T-helper 1 cell (primary cell): ENCODE results near the gene PACSIN3.
"Not testable (repeated sequence)": the region's sequence is repeated elsewhere in the genome, so short reads cannot be mapped to it uniquely, and the experiment has no call there.

ENCODE experiments used
- DNase-seq, 5 donors: peaks; one replicate each; pipeline ENCODE4 v3.0.0-alpha.2; 2012 to 2020
- total RNA-seq, 4 donors: gene quantifications; one replicate each; lab custom pipeline; 2026; lab: John Stamatoyannopoulos, UW

Gene PACSIN3
- 0.08 to 1.1 (median 0.27) reads per million in 4 donors for total RNA-seq

- DNase-seq: peak in 2 of 5 donors; percentile 29 to 37
Observed at GRCh38 chr11:47186076-47186699, at the start of gene PACSIN3. PACSIN3 (minus strand) TSS chr11:47186434; CDS start chr11:47182727, 3,707 bp downstream.

GRCh38 chr11:47235163-47235562 is 48.9 kb upstream of the PACSIN3 start:
- DNase-seq: no peak

- peak in 4 of 5 donors; percentile 63 to 82 (median 74) for DNase-seq
Observed at GRCh38 chr11:47234669-47235100, 48.5 kb upstream of the PACSIN3 start.

- peak in 1 of 5 donors; percentile 11 for DNase-seq
Observed at GRCh38 chr11:47233989-47234668, 47.9 kb upstream of the PACSIN3 start.

- DNase-seq: no peak
Observed at GRCh38 chr11:47233051-47233450, 46.8 kb upstream of the PACSIN3 start.

GRCh38 chr11:47229161-47229560 is 42.9 kb upstream of the PACSIN3 start:
- no peak for DNase-seq

GRCh38 chr11:47225552-47226400 is 39.5 kb upstream of the PACSIN3 start:
- DNase-seq: peak in 1 of 5 donors; percentile 56

GRCh38 chr11:47222696-47223095 is 36.5 kb upstream of the PACSIN3 start:
- DNase-seq: no peak

- DNase-seq: no peak
Observed at GRCh38 chr11:47220401-47220821, 34.2 kb upstream of the PACSIN3 start.

GRCh38 chr11:47216121-47216798 is 30.0 kb upstream of the PACSIN3 start:
- peak in 2 of 5 donors; percentile 24 to 73 for DNase-seq

- no peak for DNase-seq
Observed at GRCh38 chr11:47215366-47215910, 29.2 kb upstream of the PACSIN3 start.

GRCh38 chr11:47213950-47214565 is 27.8 kb upstream of the PACSIN3 start:
- peak; percentile 64 to 92 (median 76) for DNase-seq

GRCh38 chr11:47212938-47213337 is 26.7 kb upstream of the PACSIN3 start:
- no peak for DNase-seq

- DNase-seq: no peak
Observed at GRCh38 chr11:47208628-47209027, 22.4 kb upstream of the PACSIN3 start.

GRCh38 chr11:47208008-47208552 is 21.8 kb upstream of the PACSIN3 start:
- DNase-seq: not testable (repeated sequence)

- DNase-seq: no peak
Observed at GRCh38 chr11:47207459-47207858, 21.2 kb upstream of the PACSIN3 start.

GRCh38 chr11:47206577-47206976 is 20.3 kb upstream of the PACSIN3 start:
- not testable (repeated sequence) for DNase-seq

GRCh38 chr11:47204637-47204989 is 18.4 kb upstream of the PACSIN3 start:
- DNase-seq: no peak

- no peak for DNase-seq
Observed at GRCh38 chr11:47202576-47202975, 16.3 kb upstream of the PACSIN3 start.

- DNase-seq: no peak
Observed at GRCh38 chr11:47201015-47201414, 14.8 kb upstream of the PACSIN3 start.

- DNase-seq: not testable (repeated sequence)
Observed at GRCh38 chr11:47198161-47198560, 11.9 kb upstream of the PACSIN3 start.

GRCh38 chr11:47192111-47192510 is 5.9 kb upstream of the PACSIN3 start:
- no peak for DNase-seq
